GM12878 (cell line): ENCODE data around the gene MEG3. TPM values are rescaled to one million over a fixed set of nuclear protein-coding genes. Genes with fewer than 3 reads are reported as not detected.

ENCODE experiments used
- ATAC-seq: fragments of 200-7000 bp; cut with Tn5 transposase; 3 replicates; pipeline ENCODE4 v1.9.1; 2020; ENCODE audit warnings: mild to moderate bottlenecking, moderate library complexity
- BruUV-seq: library from RNA; stranded (reverse); fragments of 400-500 nt; replicated peaks from 2 replicates; lab custom pipeline; 2021; lab: Mats Ljungman, UMichigan
- CTCF ChIA-PET: fragments of 300-600 bp; sonication (Branson Sonifier 250); formaldehyde crosslinking; extraction: SDS; loops from one replicate; lab custom pipeline; 2021; ENCODE audit warnings: inconsistent platforms; lab: Yijun Ruan, JAX
- POLR2A ChIA-PET: fragments of 350-600 bp; formaldehyde crosslinking; extraction: SDS; loops from one replicate; lab custom pipeline; 2021; ENCODE audit warnings: inconsistent platforms; lab: Charles Lee
- RAD21 ChIA-PET: fragments of 300-600 bp; sonication (Branson Sonifier 250); formaldehyde crosslinking; loops from one replicate; lab custom pipeline; 2023; ENCODE audit warnings: antibody characterized with exemption; ENCODE audit not compliant: unreplicated experiment; lab: Charles Lee
- SMC1A ChIA-PET: fragments of 300-600 bp; sonication (Branson Sonifier 250); formaldehyde crosslinking; loops from one replicate; lab custom pipeline; 2023; ENCODE audit not compliant: unreplicated experiment, uncharacterized antibody; lab: Charles Lee
- DNase-seq: peaks from one replicate; pipeline ENCODE4 v3.0.0-alpha.2; 2011; ENCODE audit warnings: low read depth, low spot score
- FAIRE-seq: peaks from 3 replicates; lab custom pipeline; 2011; peaks lifted over from hg19 to GRCh38; lab: Jason Lieb, UNC
- H2AFZ ChIP-seq: 2 replicates; pipeline ENCODE4 v1.6.0; 2011; ENCODE audit warnings: low read depth, low read length, control low read depth; ENCODE audit not compliant: control insufficient read depth
- H3K27ac ChIP-seq: 2 replicates; pipeline ENCODE4 v1.5.1; 2011; ENCODE audit warnings: control low read depth; ENCODE audit not compliant: control insufficient read depth, insufficient read depth
- H3K27me3 ChIP-seq, 2 experiments: replicated peaks in 1 of 2; 2 replicates each; pipeline versions ENCODE4 v1.6.0 to v1.6.1; 2011; ENCODE audit warnings: low read length in 1 of 2; ENCODE audit not compliant: control insufficient read depth in 2 of 2, insufficient read depth in 2 of 2
- H3K36me3 ChIP-seq, 2 experiments: 2 replicates each; pipeline ENCODE4 v1.5.1; 2011; ENCODE audit warnings: low read length in 1 of 2; ENCODE audit not compliant: control insufficient read depth in 2 of 2, insufficient read depth in 2 of 2
- H3K4me1 ChIP-seq: 2 replicates; pipeline ENCODE4 v1.6.1; 2011; ENCODE audit warnings: mild to moderate bottlenecking, low read length, moderate library complexity, mixed read lengths; ENCODE audit not compliant: control insufficient read depth, insufficient read depth
- H3K4me2 ChIP-seq: 2 replicates; pipeline ENCODE4 v1.6.0; 2011; ENCODE audit warnings: control low read depth; ENCODE audit not compliant: control insufficient read depth, insufficient read depth
- H3K4me3 ChIP-seq: fragments of 200-600 bp; sonication (generic); 2 replicates; pipeline ENCODE4 v1.5.1; 2016
- H3K79me2 ChIP-seq: 2 replicates; pipeline ENCODE4 v1.6.0; 2011; ENCODE audit warnings: low read length; ENCODE audit not compliant: control insufficient read depth, insufficient read depth
- H3K9ac ChIP-seq: 2 replicates; pipeline ENCODE4 v1.8.0; 2011; ENCODE audit warnings: low read length, control low read depth, mixed read lengths; ENCODE audit not compliant: control insufficient read depth, insufficient read depth
- H3K9me3 ChIP-seq: replicated peaks from 3 replicates; pipeline ENCODE4 v1.5.1; 2011; ENCODE audit warnings: mild to moderate bottlenecking, low read length; ENCODE audit not compliant: control insufficient read depth, insufficient read depth
- H4K20me1 ChIP-seq: 2 replicates; pipeline ENCODE4 v1.6.0; 2011; ENCODE audit not compliant: control insufficient read depth, insufficient read depth
- ATF7 ChIP-seq: fragments of 450-650 bp; IDR thresholded peaks from 2 replicates; pipeline ENCODE4 v1.6.1; 2016; ENCODE audit warnings: low read depth, mild to moderate bottlenecking
- BCL3 ChIP-seq: IDR thresholded peaks from 2 replicates; pipeline ENCODE4 v1.6.1; 2011; ENCODE audit warnings: borderline replicate concordance, low read depth, mild to moderate bottlenecking, moderate library complexity, low read length; ENCODE audit not compliant: insufficient read depth, poor library complexity, severe bottlenecking
- CBX3 ChIP-seq: fragments of 200-600 bp; sonication (generic); IDR thresholded peaks from 2 replicates; pipeline ENCODE4 v1.6.1; 2016; ENCODE audit warnings: low read depth, borderline replicate concordance
- CBX5 ChIP-seq: sonication (generic); IDR thresholded peaks from 2 replicates; pipeline ENCODE4 v1.6.1; 2016; ENCODE audit warnings: low read depth, moderate library complexity, mild to moderate bottlenecking, inconsistent platforms
- ELK1 ChIP-seq: IDR thresholded peaks from 2 replicates; pipeline ENCODE4 v1.6.1; 2012; ENCODE audit warnings: low read depth, low read length, improper control_type of control experiment
- HSF1 ChIP-seq: fragments of 150-350 bp; IDR thresholded peaks from 2 replicates; pipeline ENCODE4 v1.6.1; 2014; ENCODE audit warnings: mild to moderate bottlenecking, low read depth, low read length
- SMC3 ChIP-seq: IDR thresholded peaks from 2 replicates; pipeline ENCODE4 v1.6.1; 2011; ENCODE audit warnings: low read length, improper control_type of control experiment, borderline replicate concordance
- TCF12 ChIP-seq: IDR thresholded peaks from 2 replicates; pipeline ENCODE4 v1.6.1; 2011; ENCODE audit warnings: low read depth, mild to moderate bottlenecking, low read length
- ZBED1 ChIP-seq: IDR thresholded peaks from 2 replicates; pipeline ENCODE4 v1.6.1; 2016; ENCODE audit warnings: borderline replicate concordance
- ZNF274 ChIP-seq: IDR thresholded peaks from one replicate; pipeline ENCODE4 v1.8.0; 2011; ENCODE audit not compliant: insufficient read length, insufficient read depth
- WGBS: methylation state at CpG from one replicate; pipeline ENCODE4 v1.1.6; 2016; ENCODE audit warnings: low lambda C conversion rate; ENCODE audit not compliant: insufficient replicate concordance, insufficient coverage; ENCODE audit errors: missing lambda C conversion rate; 5-methylcytosine and 5-hydroxymethylcytosine counted together
- in situ Hi-C: fragments of 300-500 bp; cut with MboI; formaldehyde crosslinking; loops from 9 replicates; pipeline ENCODE4 v1.14.3; 2018; ENCODE audit warnings: mixed read lengths
- intact Hi-C: fragments of 100-400 bp; cut with micrococcal nuclease; formaldehyde crosslinking; loops from one replicate; pipeline ENCODE4 v1.14.2; 2022; ENCODE audit not compliant: unreplicated experiment
- polyA plus RNA-seq, 11 experiments: library from polyadenylated mRNA; depleted of rRNA in 4 of 11; unstranded in 6 of 11; stranded (reverse) in 5 of 11; fragments of >200 nt; fragmentation: Nextera tagmentation in 4 of 11; fragmentation: Illumina TruSeq in 1 of 11; extraction: Ambion mirVana in 4 of 11; extraction: Trizol in 1 of 11; gene quantifications; 1 replicate in 1 of 11; 2 replicates in 10 of 11; pipeline versions ENCODE4 v1.2.1 to v1.2.3, GENCODE V29; 2011 to 2016; ENCODE audit warnings: inconsistent platforms in 2 of 11, missing spikeins in 2 of 11, low read depth in 1 of 11
- total RNA-seq, 4 experiments: library from RNA; depleted of rRNA in 3 of 4; stranded (reverse); fragments of >200 nt in 3 of 4; fragmentation: Illumina TruSeq in 1 of 4; extraction: Trizol in 1 of 4; gene quantifications; 2 replicates each; pipeline versions ENCODE4 v1.2.1 to v1.2.3, GENCODE V29; 2013 to 2021
- TF ChIP-seq, protein P1 (sequence below): IDR thresholded peaks from 2 replicates; pipeline ENCODE4 v1.6.1; 2011; ENCODE audit warnings: mild to moderate bottlenecking, low read depth, low read length, moderate library complexity; ENCODE audit not compliant: insufficient replicate concordance
- TF ChIP-seq, protein P2 (sequence below): fragments of 450-650 bp; IDR thresholded peaks from 2 replicates; pipeline ENCODE4 v1.6.1; 2018; ENCODE audit warnings: borderline replicate concordance, mild to moderate bottlenecking; ENCODE audit not compliant: partially characterized antibody

The MEG3 gene
- total and polyA plus RNA-seq, 10 of the 15 experiments (the other 5 are each of a cell fraction or from before 2014, with no cell fraction given) = 0.03 to 2.9 (median 0.95) TPM; not detected in 7

DNA sequence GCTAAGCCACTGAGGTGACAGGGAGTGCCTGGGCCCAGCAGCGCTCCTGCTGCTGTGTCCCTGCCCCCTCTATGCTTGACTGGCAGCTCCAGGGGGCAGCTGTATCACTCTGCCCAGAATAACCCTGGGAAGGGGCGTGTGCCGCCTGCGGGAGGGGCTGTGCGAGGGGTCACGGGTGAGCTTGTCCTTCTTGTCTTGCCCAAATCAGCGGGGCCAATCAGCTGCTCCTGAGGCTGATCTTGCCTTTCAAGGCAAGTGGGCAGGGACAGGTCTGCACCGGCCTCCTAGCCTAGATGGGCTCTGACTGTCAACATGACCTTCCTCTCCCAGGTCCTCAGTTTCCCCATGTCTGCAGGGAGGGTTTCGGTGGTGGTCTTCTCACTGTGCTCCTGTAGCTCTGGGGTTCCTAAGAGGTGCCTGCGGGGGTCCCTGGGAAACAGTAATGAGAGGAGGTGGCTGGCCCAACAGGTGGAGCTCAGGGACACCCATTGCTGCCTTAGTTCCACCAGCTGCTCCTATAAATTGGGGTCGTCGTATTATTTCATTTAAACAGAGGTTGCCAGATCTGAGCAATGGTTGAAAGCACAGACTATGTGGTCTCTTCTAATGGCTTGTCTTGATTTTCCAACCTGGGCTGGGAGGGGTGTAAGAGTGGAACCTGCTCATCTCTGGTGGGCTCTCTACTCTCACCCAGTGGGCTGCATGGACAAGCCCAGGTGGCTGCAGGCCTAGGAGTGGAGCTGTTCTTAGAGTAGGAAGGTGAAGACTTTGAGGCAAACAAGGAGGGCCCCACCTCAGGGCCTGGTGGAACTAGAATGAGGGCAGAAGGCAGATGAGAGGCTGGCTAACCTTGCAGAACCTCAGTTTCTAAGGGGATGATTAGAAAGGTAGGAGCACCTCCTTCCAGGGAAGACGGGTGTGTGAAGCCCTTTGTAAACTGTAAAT is 65.9 kb downstream of the MEG3 start:
- in situ Hi-C loops = no loop called here
- ChIA-PET POLR2A (no interaction called here), CTCF (no interaction called here), RAD21 (no interaction called here), SMC1A (no interaction called here)
- ATAC-seq (no peak), FAIRE-seq (no peak), DNase-seq (no peak)
- no TSS peak for BruUV-seq
- WGBS = 34% methylated on average over 13 of the region's 13 CpGs
- Histone ChIP-seq H3K9me3 (no peaks in the 10 kb centered on the region), H2AFZ (no peak overlapping the region), H3K4me2 (no peak overlapping the region), H3K4me3 (no peak overlapping the region), H3K36me3 (no peaks in the 10 kb centered on the region), H3K9ac (no peak overlapping the region), H3K27me3 (no peaks in the 10 kb centered on the region), H4K20me1 (no peaks in the 10 kb centered on the region), H3K79me2 (no peaks in the 10 kb centered on the region), H3K27ac (no peak overlapping the region), H3K4me1 (no peaks in the 10 kb centered on the region)
- intact Hi-C loops = no loop called here
- TF ChIP-seq ELK1 (no peak), SMC3 (no peak), ZBED1 (no peak), ZNF274 (no peak), BCL3 (no peak), ATF7 (no peak), CBX5 (no peak), TCF12 (no peak), HSF1 (no peak), CBX3 (no peak)
- TF ChIP-seq, protein P1, sequence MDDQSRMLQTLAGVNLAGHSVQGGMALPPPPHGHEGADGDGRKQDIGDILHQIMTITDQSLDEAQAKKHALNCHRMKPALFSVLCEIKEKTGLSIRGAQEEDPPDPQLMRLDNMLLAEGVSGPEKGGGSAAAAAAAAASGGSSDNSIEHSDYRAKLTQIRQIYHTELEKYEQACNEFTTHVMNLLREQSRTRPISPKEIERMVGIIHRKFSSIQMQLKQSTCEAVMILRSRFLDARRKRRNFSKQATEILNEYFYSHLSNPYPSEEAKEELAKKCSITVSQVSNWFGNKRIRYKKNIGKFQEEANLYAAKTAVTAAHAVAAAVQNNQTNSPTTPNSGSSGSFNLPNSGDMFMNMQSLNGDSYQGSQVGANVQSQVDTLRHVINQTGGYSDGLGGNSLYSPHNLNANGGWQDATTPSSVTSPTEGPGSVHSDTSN = no peak
- TF ChIP-seq, protein P2, sequence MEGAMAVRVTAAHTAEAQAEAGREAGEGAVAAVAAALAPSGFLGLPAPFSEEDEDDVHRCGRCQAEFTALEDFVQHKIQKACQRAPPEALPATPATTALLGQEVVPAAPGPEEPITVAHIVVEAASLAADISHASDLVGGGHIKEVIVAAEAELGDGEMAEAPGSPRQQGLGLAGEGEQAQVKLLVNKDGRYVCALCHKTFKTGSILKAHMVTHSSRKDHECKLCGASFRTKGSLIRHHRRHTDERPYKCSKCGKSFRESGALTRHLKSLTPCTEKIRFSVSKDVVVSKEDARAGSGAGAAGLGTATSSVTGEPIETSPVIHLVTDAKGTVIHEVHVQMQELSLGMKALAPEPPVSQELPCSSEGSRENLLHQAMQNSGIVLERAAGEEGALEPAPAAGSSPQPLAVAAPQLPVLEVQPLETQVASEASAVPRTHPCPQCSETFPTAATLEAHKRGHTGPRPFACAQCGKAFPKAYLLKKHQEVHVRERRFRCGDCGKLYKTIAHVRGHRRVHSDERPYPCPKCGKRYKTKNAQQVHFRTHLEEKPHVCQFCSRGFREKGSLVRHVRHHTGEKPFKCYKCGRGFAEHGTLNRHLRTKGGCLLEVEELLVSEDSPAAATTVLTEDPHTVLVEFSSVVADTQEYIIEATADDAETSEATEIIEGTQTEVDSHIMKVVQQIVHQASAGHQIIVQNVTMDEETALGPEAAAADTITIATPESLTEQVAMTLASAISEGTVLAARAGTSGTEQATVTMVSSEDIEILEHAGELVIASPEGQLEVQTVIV = no peak
